ENCODE results near the gene CACNA1H. TPM values are rescaled to one million over a fixed set of nuclear protein-coding genes. Genes with fewer than 3 reads are reported as not detected.
"Not testable (repeated sequence)": the region's sequence is repeated elsewhere in the genome, so short reads cannot be mapped to it uniquely, and the experiment has no call there.

Gene CACNA1H
- total and polyA plus RNA-seq, 11 donors: 1.6 to 14.6 (median 3.2) TPM

DNA sequence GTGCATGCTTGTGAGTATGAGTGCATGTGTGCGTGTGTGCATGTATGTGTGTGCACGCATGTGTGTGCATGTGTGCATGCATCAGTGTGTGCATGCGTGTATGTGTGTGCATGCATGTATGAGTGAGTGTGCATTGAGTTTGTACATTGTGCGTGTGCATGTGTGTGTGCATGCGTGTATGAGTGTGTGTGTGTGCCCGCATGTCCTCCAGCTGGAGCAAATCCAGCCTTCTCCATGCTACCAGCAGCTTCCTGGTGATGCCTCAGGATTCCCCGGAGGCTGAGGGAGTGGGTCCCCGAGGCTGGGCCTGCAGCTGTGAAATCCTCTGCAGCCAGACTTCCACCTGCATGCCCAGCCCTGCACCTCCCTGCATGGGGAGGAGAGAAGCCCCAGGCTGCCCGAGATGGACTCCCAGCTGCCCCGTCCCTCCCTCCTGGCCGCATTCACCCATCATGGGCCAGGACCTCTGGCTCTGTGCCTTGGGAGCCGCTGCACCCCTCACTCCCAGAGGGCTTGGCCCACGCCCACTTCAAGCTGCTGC, 112.3 kb downstream of the CACNA1H start:
- Histone ChIP-seq H3K36me3 (no peaks in the 10 kb centered on the region), H3K4me1 (no peaks in the 10 kb centered on the region), H3K9me3 (no peaks in the 10 kb centered on the region), H3K27ac (no peak overlapping the region), H3K4me3 (no peak overlapping the region), H3K27me3 (peaks cover 0 to 33% (median 21%) of the 10 kb centered on the region in 9 donors)
- DNase-seq (peak in 1 of 5 donors; percentile 9), ATAC-seq (no peak)
- intact Hi-C loops (cut with DNase I): no loop called here
- TF ChIP-seq CTCF (IDR thresholded peaks at IDR 0.05) (no peak), POLR2A (IDR thresholded peaks at IDR 0.05) (no peak)
- whole genome bisulfite sequencing, 4 donors: 72 to 86% (median 81%) methylated on average over 13 of the region's 13 CpGs

- H3K27ac ChIP-seq: no peak overlapping the region
- TF ChIP-seq POLR2A (IDR thresholded peaks at IDR 0.05): no peak
- no peak for TF ChIP-seq CTCF (IDR thresholded peaks at IDR 0.05)
- no peak overlapping the region for H3K4me3 ChIP-seq
- intact Hi-C loops (cut with DNase I): no loop called here
- H3K27me3 ChIP-seq: peaks cover 0 to 28% (median 18%) of the 10 kb centered on the region in 9 donors
- DNase-seq (peak in 1 of 5 donors; percentile 15), ATAC-seq (no peak)
- no peaks in the 10 kb centered on the region for H3K36me3 ChIP-seq
- no peaks in the 10 kb centered on the region for H3K9me3 ChIP-seq
- H3K4me1 ChIP-seq: no peaks in the 10 kb centered on the region
- WGBS, 4 donors: 81 to 95% (median 90%) methylated on average over 7 to 19 of the region's 19 CpGs
Measured at GRCh38 chr16:1265826-1266225, 112.9 kb downstream of the CACNA1H start.

DNA sequence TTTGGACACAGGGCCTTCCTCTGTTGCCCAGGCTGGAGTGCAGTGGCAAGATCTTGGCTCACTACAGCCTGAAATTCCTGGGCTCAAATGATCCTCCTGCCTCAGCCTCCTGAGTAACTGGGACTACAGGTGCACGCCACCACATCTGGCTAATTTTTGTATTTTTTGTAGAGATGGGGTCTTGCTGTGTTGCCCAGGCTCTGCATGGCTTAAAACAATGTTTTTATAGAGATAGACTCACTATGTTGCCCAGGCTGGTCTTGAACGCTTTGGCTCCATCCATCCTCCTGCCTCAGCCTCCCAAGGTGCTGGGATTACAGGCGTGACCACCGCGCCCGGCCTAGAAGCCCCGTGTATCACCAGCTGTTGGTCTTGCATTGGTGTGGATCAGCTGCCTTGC, 116.5 kb downstream of the CACNA1H start:
- intact Hi-C loops (cut with DNase I); H3K9me3 ChIP-seq; DNase-seq; H3K4me3 ChIP-seq; H3K27me3 ChIP-seq; H3K27ac ChIP-seq; H3K4me1 ChIP-seq; ATAC-seq; H3K36me3 ChIP-seq: not testable (repeated sequence)
- WGBS, 4 donors: 89 to 96% (median 93%) methylated on average over 7 of the region's 7 CpGs

DNA sequence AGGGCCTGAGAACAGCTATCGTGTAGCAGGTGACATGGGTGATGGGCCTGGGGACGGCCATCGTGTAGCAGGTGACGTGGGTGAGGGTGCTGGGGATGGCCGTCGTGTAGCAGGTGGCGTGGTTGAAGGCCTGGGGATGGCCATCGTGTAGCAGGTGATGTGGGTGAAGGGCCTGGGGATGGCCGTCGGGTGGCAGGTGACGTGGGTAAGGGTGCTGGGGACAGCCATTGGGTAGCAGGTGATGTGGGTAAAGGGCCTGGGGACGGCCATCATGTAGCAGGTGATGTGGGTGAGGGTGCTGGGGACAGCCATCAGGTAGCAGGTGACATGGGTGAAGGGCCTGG, 118.4 kb downstream of the CACNA1H start:
- no peak for TF ChIP-seq POLR2A (IDR thresholded peaks at IDR 0.05)
- no peak for TF ChIP-seq CTCF (IDR thresholded peaks at IDR 0.05)
- Histone ChIP-seq H3K36me3 (no peaks in the 10 kb centered on the region), H3K4me3 (no peak overlapping the region), H3K4me1 (peaks cover 0 to 8% (median 0%) of the 10 kb centered on the region in 12 donors), H3K27me3 (peaks cover 0 to 7% (median 0%) of the 10 kb centered on the region in 9 donors), H3K27ac (no peak overlapping the region), H3K9me3 (no peaks in the 10 kb centered on the region)
- intact Hi-C loops (cut with DNase I): no loop called here
- peak in 1 of 5 donors; percentile 9 for DNase-seq
- no peak for ATAC-seq
- WGBS, 4 donors: 69 to 80% (median 74%) methylated on average over 12 of the region's 12 CpGs

Other genes with a start within 250 kb of the CACNA1H start
- gene LMF1, start 182.1 kb upstream of the CACNA1H start, total RNA-seq: 10 to 100 TPM in 3 of 9 donors, 1 to 10 TPM in 6; 4.3 to 19.2 (median 7.4) TPM
- gene LMF1, start 182.1 kb upstream of the CACNA1H start, polyA plus RNA-seq: 1 to 10 TPM; 5.3 to 6.1 TPM
- 1 to 10 TPM in 2 of 9 donors, under 1 TPM in 7; 0.44 to 1.3 (median 0.81) TPM for gene SOX8, start 171.3 kb upstream of the CACNA1H start, total RNA-seq
- gene SOX8, start 171.3 kb upstream of the CACNA1H start, polyA plus RNA-seq: under 1 TPM; 0.50 to 0.65 TPM
- gene SSTR5, start 80.4 kb upstream of the CACNA1H start, total RNA-seq: 10 to 100 TPM in 3 of 9 donors, 1 to 10 TPM in 5, under 1 TPM in 1; 0.39 to 20.1 (median 6.5) TPM
- gene SSTR5, start 80.4 kb upstream of the CACNA1H start, polyA plus RNA-seq: 1 to 10 TPM in 1 of 2 donors, under 1 TPM in 1; 0.22 to 1.3 TPM
- not detected for gene C1QTNF8, start 56.9 kb upstream of the CACNA1H start, total RNA-seq
- gene C1QTNF8, start 56.9 kb upstream of the CACNA1H start, polyA plus RNA-seq: not detected
- not detected for gene TPSG1, start 72.2 kb downstream of the CACNA1H start, total RNA-seq
- gene TPSG1, start 72.2 kb downstream of the CACNA1H start, polyA plus RNA-seq: not detected
- gene TPSB2, start 77.1 kb downstream of the CACNA1H start, total RNA-seq: 10 to 100 TPM in 1 of 9 donors, 1 to 10 TPM in 7, not detected in 1; 2.1 to 18.1 (median 2.3) TPM
- gene TPSB2, start 77.1 kb downstream of the CACNA1H start, polyA plus RNA-seq: 1 to 10 TPM; 2.0 to 4.3 TPM
- gene TPSAB1, start 87.6 kb downstream of the CACNA1H start, total RNA-seq: 10 to 100 TPM in 1 of 9 donors, 1 to 10 TPM in 7, not detected in 1; 1.1 to 14.3 (median 3.5) TPM
- 1 to 10 TPM; 1.1 to 3.7 TPM for gene TPSAB1, start 87.6 kb downstream of the CACNA1H start, polyA plus RNA-seq
- gene TPSD1, start 103.0 kb downstream of the CACNA1H start, total RNA-seq: under 1 TPM in 1 of 9 donors, not detected in 8; 0.38 TPM
- gene TPSD1, start 103.0 kb downstream of the CACNA1H start, polyA plus RNA-seq: under 1 TPM in 1 of 2 donors, not detected in 1; 0.17 TPM
- 100 to 1,000 TPM in 2 of 9 donors, 10 to 100 TPM in 7; 59.3 to 105 (median 85.9) TPM for gene UBE2I, start 156.5 kb downstream of the CACNA1H start, total RNA-seq
- 10 to 100 TPM; 67.2 to 73.4 TPM for gene UBE2I, start 156.5 kb downstream of the CACNA1H start, polyA plus RNA-seq
- 1 to 10 TPM in 8 of 9 donors, under 1 TPM in 1; 0.88 to 4.0 (median 2.6) TPM for gene BAIAP3, start 180.5 kb downstream of the CACNA1H start, total RNA-seq
- gene BAIAP3, start 180.5 kb downstream of the CACNA1H start, polyA plus RNA-seq: 1 to 10 TPM; 1.7 to 2.6 TPM
- gene TSR3, start 198.8 kb downstream of the CACNA1H start, total RNA-seq: 100 to 1,000 TPM in 1 of 9 donors, 10 to 100 TPM in 8; 46.3 to 108 (median 58.9) TPM
- 10 to 100 TPM; 60.0 to 75.4 TPM for gene TSR3, start 198.8 kb downstream of the CACNA1H start, polyA plus RNA-seq
- 10 to 100 TPM; 25.4 to 54.2 (median 31.0) TPM for gene GNPTG, start 198.8 kb downstream of the CACNA1H start, total RNA-seq
- gene GNPTG, start 198.8 kb downstream of the CACNA1H start, polyA plus RNA-seq: 10 to 100 TPM; 31.9 to 45.0 TPM

Data from heart left ventricle (tissue), 16 donors.